ENCODE results near the gene ATXN7L1. TPM values are rescaled to one million over a fixed set of nuclear protein-coding genes. Genes with fewer than 3 reads are reported as not detected.
"Not testable (repeated sequence)": the region's sequence is repeated elsewhere in the genome, so short reads cannot be mapped to it uniquely, and the experiment has no call there.

The ATXN7L1 gene
- polyA plus RNA-seq, 3 donors = 8.0 to 10.5 (median 9.9) TPM

DNA sequence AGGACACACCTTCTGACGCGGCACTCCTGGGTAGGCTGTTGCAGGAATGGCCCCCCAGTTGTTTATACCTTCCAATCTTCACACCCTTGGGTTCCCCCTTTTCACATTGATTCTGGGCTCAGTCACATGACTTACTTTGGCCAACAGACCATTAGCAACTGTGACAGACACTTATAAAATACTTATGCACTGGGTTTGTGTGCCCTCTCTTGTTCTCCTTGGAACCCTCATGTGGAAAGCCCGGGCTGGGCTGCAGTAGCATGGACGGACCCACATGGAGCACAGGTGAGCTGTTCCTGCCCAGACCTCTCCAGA is 69.0 kb downstream of the ATXN7L1 start:
- no peak for DNase-seq (ENCODE audit: low read depth in 3 of 3, low spot score in 2 of 3)

DNA sequence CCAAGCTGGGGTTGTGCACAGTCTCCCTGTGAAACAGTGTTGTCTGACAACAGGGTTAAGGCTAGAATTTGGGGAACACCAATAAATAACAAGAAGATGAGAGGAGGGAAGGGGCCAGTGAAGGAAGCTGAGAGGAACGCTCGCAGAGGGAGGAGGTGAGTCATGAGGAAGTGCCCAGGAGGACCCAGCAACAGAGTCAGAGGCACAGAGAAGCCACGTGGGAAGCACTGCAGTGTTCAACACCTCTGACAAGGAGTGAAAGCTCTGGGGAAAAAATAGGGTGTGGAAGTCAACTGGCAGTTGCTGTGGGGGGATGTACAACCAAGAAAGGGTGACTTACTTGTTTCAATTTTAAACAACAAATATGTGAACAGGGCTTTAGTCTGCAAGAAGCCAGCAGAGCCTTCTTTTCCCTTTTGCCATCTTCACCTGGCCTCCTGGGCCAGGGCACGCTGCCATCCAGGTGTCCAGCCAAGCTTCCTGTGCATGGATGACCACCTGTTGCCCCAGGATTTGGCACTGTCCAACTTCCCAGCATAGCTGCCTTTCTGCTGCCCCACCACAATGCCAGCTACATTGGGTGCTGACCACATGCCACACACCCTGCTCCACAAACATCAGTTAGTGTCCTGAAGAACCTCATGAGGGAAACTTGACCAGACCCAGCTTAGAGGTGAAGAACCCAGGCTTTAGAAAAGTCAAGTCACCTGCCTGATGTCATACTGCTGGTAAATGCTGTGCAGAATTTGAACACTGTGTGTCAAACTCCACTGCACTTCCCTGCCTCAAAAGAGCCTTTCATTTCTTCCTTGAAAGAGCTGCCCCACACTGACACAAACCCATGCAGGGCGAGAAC is 69.6 kb downstream of the ATXN7L1 start:
- DNase-seq (ENCODE audit: low read depth in 3 of 3, low spot score in 2 of 3) = no peak

DNA sequence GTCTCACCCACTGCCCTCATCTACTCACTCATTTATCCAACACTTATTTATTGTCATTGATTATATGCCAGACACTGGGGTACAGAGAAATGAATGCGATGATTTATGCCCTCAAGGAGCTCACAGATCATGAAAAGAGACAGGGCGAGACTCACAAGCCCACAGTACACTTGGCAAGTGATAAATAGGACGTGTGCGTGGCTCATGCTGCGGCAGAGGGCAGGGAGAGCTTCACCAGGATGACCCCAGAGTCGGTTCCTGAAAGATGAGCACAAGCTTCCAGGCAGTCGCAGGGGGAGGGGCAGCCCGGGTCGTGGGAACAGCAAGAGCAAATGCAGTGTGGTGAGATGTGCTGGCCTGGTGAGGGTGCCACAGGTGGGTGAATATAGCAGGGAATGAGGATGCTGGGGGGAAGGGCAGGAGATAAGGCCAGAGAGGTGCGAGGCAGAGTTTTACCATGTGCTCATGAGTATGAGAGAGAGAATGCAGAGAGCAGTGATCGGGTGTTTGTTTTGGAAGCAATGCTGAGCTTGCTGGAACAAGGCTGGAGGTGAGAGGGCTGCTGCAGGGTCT is 70.9 kb downstream of the ATXN7L1 start:
- DNase-seq (ENCODE audit: low read depth in 3 of 3, low spot score in 2 of 3) = no peak

DNA sequence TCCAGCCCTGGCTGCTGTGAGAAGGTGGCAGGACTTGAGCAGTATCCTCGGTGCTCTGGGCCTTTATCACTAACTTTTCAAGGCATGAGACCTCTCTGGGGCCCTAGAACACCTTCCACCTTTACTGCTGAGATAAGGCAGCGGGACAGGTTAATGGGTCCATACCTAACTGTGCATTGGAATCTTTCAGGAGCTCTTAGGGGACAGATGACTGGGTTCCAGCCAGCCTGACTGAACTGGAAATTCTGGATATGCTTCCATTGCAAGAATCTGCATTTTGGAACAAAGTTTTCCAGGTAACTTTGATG is 73.0 kb downstream of the ATXN7L1 start:
- DNase-seq (ENCODE audit: low read depth in 3 of 3, low spot score in 2 of 3) = no peak

DNA sequence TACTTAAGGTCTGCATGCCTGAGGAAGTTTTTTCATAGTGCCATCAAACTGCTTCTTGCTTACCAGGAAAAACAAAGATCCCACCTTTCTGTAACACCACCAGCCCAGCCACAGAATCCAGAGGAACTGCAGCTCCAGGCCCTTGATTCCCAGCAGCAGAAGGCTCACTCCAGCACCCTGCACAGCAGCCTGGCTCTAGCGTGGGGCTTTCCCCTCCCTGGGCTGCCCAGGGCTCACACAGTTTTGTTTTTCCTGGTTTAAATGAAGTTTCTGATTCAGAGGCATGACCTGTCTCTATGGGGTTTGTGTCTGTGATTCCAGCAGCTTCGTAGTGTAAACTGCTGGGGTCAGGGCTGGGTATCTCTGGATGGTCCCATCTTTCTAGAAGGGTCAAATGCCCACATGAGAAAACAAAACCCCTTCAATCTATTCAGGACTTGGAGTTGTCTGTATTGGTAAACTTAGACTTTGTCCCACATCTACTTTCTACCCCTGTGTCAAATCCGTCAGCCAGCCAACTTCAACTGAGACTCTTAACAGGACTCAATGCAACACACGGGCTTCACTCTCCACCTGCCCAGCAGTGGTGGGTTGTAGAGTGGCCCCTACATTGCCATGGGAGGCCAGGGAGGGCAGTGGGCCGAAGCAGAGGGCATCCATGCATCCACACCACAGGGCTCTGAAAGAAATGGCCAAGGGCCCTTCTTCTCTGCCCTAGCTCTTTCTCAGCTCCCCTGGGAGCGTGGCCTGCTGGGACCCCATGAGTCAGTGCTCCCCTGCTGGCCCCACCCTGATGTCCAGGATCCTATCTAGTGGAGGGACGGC is 73.6 kb downstream of the ATXN7L1 start:
- no peak for DNase-seq (ENCODE audit: low read depth in 3 of 3, low spot score in 2 of 3)

DNA sequence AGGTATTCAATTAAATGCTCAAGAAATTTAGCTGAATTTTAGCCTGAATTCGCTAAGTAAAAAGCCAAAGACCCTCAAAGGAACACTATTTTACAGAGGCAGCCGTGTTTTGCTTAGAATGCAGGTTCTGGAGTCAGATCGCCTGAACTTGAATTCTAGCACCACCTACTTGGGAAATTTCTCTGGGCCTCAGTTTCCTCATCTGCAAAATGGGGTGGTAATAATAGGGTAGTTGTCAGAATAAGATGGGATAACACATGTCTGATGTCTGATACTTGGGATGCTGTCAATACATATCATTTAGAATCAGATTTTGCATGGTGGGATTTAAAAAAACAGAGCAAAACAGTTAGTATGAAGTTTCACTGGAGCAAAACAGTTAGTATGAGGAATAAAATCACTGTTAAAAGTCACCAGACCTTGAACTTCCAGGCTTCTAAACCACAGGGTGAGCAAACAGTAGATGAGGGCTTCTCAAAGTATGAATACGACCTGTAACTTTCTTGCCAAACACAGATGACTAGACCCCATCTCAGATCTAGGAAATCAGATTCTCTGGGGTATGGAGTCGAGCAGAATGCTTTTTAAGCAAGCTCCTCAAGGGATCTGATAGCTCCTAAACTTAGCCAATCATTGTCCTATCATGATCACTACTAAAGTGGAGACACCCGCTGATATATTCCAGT is 75.4 kb downstream of the ATXN7L1 start:
- no peak for DNase-seq (ENCODE audit: low read depth in 3 of 3, low spot score in 2 of 3)

DNA sequence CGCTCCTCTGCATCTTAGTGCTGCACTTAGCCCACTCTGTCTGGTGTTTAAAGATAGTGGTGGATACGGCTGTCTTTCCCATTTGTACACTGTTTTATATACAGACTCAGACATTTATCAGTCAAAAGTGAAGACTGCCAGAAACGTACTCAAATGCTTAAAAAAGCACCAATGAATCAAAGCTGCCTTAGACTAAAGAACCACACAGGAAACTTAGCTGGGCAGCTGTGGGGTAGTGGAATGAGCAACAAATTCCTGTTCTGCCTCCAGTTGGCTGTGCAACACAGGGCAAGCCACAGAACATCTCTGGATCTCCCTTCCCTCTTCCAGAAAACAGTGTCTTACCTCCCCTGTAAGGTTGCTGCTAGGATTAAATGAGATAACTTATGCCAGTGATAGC is 76.0 kb downstream of the ATXN7L1 start:
- no peak for DNase-seq (ENCODE audit: low read depth in 3 of 3, low spot score in 2 of 3)

DNA sequence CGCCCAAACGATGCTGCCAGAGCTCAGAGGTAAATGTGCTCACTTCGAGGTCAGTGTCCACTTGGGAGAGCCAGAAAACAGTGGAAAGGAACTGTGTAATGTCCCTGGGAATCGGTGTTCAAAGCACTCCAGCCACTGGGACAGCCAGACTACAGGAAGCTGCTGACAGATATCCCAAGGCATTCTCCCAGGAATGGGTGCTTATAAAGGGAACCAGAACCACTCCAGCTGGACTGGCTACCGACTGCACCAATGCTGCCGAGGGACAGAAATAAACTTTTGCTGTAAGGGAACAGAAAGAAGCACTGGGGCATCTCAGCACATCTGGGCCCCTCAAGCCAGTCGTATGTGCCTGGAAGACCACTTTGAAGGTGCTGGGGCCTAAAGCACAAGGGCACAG is 76.7 kb downstream of the ATXN7L1 start:
- DNase-seq (ENCODE audit: low read depth in 3 of 3, low spot score in 2 of 3) = no peak

DNA sequence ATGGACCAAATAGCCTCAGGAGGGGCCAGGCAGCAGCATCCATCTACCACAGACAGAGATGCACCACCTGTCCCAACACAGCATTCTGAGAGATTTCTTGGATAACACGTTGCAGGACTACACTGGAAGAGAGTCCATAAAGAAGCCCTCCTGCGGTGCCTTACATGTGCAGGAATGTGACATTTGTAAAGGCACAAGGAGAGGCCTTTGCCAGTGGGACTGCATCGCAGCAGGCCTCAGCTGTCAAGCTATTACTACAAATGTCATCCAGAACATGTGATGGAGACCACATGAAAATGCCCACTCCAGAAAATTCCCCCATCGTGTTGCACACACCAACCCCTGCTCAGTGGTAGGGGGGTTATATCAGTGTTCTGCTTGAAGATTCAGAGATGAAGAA is 77.4 kb downstream of the ATXN7L1 start:
- no peak for DNase-seq (ENCODE audit: low read depth in 3 of 3, low spot score in 2 of 3)

DNA sequence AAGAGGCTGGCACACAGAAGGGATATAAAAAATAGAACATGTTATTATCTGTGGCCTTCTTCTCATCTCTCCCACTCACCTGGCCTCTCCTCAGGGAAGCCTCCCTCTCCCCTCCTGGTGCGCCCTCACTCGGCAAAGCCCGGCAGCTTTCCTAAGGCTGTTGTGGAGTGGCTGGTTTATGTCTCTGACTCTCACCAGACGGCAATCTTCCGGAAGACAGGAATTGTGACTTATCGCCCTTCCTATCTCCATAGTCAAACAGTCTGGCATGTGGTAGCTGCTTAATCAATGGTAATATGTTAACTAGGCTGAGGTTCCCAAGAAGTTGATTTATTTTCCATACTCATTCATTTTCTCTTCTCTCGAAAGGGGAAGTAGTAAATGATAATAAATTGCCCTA is 78.7 kb downstream of the ATXN7L1 start:
- no peak for DNase-seq (ENCODE audit: low read depth in 3 of 3, low spot score in 2 of 3)

DNA sequence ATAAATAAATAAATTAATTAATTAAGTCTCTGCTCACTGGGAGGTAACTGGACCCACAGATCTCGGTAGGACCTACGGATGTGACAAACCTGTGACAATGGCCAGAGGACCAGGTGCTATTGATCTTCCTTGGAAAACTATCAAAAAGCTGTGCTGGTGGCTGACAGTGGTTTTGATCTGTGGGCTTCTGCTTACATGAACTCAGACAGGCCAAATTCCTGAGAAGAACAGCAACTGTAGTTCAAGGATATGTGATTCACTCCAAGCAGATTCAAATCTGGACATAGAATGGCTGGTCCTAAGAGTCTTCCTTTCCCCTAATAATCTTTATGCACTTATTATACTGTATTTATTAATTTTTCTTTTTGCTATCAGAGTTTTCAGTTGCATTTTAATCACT is 80.0 kb downstream of the ATXN7L1 start:
- DNase-seq (ENCODE audit: low read depth in 3 of 3, low spot score in 2 of 3) = no peak

DNA sequence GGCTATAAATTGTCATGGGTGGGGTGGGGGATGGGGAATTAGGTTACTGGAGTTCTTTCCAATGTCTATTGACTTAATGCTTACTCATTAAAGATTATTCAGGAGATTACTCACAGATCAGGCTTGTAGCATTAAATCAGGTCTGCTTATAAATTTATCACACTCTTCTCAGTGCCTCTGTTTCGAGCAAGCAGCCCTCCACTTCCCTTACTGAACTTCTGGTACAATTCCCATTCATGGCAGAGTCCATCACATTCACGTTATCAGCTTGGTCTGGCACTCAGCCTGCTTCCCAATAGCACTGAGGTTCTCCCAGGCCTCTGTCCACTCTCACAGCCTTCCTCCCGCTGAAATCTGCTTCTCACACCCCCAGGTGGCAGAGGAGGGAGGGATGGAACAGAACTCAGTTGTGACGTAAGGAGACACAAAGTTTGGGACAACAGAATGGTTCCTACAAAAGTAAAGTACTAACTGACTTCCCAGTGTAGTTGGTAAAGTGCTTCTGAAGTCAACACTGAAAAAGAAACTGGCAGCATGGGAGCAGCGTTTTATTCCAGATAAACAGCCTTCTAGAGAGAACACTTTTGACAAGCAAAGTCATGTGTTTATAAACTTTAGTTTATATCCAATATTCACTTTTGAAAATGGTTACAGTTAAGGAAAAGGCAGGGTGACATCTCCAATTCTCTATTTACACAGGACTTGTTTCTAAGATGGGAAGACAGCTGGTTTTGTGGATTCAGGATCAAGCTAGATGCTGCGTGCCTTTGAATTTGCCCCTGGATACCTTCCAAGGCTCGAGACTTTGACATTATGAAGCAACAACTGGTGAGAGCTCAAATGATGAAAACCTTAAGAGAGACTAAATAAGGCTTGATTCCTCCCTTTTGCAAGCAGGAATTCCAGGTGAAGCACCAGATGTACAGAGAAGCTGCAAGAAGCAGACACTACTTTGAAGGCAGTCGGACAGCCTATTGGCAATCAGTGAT is 81.4 kb downstream of the ATXN7L1 start:
- DNase-seq (ENCODE audit: low read depth in 3 of 3, low spot score in 2 of 3) = no peak

DNA sequence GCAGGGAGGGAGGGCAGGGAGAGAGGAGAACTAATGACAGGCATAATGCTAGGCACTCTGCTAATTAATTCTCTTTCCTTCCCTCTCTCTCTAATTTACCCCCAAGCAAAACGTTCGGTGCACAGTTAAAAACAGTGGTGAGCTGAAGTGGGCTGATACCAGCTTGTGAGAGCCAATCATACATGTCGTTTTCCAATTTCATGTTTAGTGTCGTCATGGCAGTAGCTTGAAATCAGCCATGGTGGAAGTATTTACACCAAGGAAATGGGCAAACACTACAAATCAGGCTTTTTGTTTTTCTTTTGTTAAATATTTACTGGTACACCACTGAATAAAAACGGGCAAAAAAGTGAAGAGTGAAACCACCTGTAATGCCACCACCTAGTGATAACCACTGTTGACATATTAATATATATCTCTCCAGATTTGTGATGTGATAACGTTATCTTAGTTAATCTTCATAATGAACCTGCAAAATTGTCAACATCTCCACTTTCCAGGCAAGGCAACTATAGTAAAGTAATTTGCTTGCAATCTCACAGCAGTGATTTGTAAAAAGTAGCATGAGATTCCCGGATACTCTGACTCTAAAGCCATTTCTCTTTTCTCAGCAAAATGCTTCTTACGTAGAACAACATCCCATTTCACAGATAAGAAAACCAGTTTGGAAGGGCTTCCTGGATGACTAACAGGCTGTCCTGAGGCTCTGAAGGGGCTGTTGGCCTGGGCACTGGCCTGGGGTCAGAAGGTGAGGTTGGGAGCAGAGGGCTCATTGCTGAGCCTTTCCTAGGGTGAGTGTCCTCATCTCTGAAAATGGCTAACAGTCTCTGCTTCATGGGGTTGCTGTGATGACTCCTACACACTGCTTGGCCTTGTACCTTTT is 83.7 kb downstream of the ATXN7L1 start:
- DNase-seq (ENCODE audit: low read depth in 3 of 3, low spot score in 2 of 3) = no peak

DNA sequence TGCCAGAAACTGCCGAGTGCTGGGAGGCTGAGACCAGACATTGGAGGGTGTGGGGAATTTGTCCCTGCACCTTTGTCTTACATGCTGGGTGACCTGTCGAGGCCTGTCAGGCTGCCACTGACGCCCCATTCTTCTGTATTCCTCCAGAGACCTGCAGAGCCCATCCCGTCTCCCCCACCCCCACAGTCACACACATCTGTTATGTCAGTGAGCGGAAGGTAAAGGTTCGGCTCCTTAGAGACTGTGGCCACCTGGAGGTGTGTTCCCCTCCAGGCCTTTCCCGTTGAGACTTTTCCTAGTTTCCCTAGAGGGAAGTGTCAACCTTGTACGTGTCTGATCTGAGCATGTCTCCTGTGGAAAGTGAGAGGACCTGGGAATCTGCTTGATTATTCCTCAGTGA is 84.5 kb downstream of the ATXN7L1 start:
- DNase-seq (ENCODE audit: low read depth in 3 of 3, low spot score in 2 of 3) = no peak

DNA sequence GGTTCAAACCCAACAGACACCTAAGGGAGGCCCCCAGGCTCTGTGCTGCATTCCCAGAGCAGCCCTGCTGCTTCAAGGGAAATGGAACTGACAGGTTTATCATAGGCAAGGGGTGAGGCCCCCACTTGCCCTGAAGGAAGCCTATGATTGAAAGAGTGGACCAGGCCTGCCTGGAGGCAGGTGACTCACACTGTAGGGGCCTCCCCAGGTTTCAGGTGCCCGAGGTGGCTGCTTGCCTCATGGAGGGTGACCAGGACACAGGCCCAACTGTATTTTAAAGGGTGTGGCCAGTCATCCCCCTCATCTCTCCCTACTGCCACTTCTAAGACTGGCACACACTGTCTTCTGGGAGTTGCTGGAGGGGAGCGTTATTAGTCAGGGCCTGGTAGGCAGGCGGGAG is 85.4 kb downstream of the ATXN7L1 start:
- DNase-seq (ENCODE audit: low read depth in 3 of 3, low spot score in 2 of 3) = no peak

DNA sequence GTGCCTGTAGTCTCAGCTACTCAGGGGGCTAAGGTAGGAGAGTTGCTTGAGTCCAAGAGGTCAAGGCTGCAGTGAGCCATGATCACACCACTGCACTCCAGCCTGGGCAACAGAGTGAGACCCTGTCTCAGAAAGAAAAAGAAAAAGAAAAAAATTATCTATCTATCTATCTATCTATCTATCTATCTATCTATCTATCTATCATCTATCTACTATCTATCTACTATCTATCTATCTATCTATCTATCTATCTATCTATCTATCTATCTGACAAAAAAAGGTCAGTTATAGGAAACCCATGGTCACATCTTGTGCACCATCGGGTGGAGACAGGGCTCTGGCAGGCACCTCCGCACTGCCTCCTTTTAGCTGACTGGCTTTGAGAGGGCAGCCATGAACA is 85.9 kb downstream of the ATXN7L1 start:
- not testable (repeated sequence) for DNase-seq (ENCODE audit: low read depth in 3 of 3, low spot score in 2 of 3)

DNA sequence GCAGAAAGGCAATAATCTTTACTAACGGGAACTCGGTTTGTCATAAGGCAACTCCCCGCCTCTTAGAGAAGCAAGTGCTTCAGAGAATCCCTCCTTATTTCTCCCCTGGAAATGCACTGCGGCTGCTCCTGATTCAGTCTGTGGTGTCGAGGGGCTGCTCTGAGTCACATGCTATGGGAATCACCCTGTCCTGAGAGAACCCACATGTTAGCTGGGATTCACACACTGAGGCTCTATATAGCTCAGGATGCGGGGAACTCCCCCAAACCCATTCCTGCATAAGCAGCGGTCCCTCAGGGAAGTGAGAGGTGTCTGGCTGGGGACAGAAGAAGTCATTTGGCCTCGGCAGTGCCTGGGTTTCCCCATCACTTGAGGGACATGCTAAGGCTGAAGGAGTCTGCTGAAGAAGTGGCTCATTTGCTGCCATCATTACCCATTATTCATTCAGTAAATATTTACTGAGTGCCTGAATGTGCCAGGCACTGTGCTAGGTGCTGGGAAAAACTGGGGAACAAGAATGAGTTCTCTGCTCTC is 87.5 kb downstream of the ATXN7L1 start:
- no peak for DNase-seq (ENCODE audit: low read depth in 3 of 3, low spot score in 2 of 3)

DNA sequence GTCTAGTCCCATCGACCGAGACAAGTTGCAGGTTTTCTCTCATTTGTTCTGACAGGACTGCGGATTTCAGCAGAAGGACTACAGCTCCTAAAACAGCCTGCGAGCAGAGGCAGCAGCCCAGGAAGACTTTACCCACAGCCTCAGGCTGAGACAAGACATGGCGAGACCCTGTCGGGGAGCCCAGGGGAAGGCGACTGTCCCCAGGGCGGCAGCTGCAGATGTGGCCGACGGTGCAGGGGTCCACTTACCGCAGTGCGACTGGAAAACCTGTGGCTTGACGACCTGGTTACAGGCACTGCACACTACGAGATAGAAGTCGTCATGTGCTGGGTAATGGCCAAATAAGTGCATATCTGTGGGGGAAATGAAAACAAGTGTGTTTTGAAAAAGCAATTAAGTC is 88.0 kb downstream of the ATXN7L1 start:
- no peak for DNase-seq (ENCODE audit: low read depth in 3 of 3, low spot score in 2 of 3)

DNA sequence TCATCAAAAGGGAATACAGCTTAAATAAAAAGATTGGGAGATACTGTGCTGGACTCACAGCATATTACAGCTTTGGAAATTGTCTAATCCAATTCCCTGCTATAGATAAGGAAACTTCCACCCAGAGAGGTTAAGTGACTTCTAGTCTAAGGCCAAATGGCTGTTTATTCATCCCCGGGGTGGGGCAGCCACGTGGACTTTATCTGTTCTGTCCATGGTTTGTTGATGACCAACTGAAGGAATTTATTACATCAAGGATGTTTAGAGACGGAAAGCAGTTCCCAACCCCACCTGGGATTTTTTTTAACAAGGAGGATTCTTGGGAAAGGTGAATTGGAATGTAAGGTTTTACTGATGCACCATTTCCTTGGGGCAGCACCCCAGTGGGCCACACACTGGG is 88.6 kb downstream of the ATXN7L1 start:
- DNase-seq (ENCODE audit: low read depth in 3 of 3, low spot score in 2 of 3) = no peak

All from right renal cortex interstitium (tissue), 3 donors.